HG03457 (cell line): ENCODE data around the gene EXTL2.
A peak's percentile ranks its signal among the peaks of the same experiment; 100 is the strongest.
"Not testable (repeated sequence)": the region's sequence is repeated elsewhere in the genome, so short reads cannot be mapped to it uniquely, and the experiment has no call there.

Source experiments
- ATAC-seq: cut with Tn5 transposase; IDR thresholded peaks from one replicate; pipeline ENCODE4 v1.9.1; 2021; ENCODE audit warnings: moderate number of reproducible peaks; ENCODE audit not compliant: unreplicated experiment

The EXTL2 gene

GRCh38 chr1:100903777-100904176 is 9.1 kb upstream of the EXTL2 start:
- ATAC-seq, result no peak

- no peak for ATAC-seq
Measured at GRCh38 chr1:100902365-100902764, 7.7 kb upstream of the EXTL2 start.

GRCh38 chr1:100896481-100896982 is 1.9 kb upstream of the EXTL2 start:
- peak; percentile 39 for ATAC-seq

DNA sequence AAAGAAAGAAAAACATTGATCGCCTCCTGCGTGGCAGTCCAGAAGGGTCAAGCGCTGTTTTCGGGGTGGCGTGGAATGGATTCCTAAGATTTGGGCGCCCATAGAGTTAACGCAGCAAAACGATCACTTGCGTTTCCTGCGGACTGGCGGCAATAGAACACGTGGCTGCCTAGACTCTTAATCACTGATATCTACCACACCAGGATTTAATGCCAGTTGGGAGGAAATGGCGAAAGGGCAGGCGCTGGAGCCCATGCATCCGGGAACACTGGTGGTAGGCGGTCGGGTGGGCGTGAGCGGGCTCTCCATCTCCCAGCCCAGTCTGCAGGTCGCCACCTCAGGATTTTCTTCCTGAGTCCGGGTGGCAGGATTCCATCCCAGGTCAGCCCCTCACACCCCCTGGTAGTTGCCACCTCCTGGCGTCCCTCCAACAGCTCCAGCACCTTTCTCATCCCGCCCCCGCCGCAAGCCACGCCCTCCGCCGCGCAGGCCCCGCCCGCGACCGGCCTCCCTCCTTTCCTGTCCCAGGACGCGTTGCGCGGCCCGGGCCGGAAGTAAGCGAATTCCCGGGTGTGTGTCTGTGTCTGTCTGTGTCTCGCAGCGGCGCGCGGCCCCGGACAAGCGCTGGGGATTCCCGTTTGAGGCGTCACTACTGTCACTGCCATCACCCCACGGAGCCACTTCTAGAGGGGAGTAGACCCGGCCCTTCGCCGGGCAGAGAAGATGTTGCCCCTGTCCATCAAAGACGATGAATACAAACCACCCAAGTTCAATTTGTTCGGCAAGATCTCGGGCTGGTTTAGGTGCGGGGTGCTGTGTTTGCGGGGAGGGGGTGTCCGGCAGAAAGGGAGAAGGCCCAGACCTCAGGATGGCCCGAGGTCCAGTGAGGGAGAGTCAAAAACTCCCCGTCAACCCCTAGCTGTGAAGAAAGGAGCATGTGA is 1.2 kb upstream of the EXTL2 start, which contains the start of gene SLC30A7:
TSS of gene SLC30A7 (plus strand) at position 551 of the 941 bp plus-strand sequence. CDS start at position 724, 173 bp downstream.
- peak; percentile 65 for ATAC-seq

DNA sequence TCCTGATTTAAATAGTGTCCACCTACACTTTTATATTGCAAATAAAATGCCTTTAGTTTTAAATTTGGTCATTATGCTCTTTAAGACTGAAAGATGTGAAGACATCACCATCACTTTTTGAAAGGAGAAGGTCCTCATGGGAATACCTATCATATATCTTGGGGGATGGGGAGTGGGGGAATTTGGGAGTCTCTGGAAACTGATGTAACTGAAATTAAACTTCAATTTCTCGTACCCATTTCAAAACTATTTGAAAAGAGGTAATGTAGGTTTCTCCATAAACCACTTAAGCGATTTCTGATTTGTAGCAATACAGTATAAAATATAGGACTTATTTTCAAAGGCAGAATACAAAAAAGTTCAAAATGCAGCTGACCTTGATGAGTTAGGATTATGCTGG is 924 bp downstream of the EXTL2 start:
- ATAC-seq, result no peak

DNA sequence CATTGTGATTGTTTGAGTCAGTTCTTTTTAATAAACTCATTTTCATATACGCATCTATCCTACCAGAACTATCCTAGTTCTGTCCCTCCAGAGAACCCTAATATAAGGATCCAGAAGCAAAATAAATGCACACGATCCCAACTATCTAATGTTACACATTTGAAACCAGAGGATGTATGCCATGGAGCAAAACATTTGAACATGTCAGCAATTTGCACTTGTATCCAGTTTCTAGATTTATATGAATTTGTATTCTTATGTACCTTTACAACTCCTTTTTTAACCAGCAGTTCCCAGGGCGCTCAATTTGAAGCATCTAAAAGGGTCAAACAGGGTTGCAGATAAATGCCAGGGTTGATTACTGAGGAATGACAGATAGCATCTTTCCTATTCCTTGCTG is 2.1 kb downstream of the EXTL2 start:
- no peak for ATAC-seq

GRCh38 chr1:100891380-100891779 is 3.3 kb downstream of the EXTL2 start:
- no peak for ATAC-seq

GRCh38 chr1:100889869-100890482 is 4.7 kb downstream of the EXTL2 start:
- ATAC-seq, result not testable (repeated sequence)

DNA sequence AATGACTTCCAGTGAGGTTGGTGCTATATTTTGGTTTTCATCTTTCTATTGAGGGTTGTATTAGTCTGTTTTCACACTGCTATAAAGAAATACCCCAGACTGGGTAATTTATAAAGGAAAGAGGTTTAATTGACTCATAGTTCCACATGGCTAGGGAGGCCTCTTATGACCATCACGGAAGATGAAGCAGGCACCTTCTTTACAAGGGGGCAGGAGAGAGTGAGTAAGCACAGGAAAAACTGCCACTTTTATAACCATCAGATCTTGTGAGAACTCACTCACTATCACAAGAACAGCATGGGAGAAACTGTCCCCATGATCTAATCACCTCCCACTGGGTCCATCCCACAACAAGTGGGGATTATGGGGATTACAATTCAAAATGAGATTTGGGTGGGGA is 5.6 kb downstream of the EXTL2 start:
- ATAC-seq, result not testable (repeated sequence)

DNA sequence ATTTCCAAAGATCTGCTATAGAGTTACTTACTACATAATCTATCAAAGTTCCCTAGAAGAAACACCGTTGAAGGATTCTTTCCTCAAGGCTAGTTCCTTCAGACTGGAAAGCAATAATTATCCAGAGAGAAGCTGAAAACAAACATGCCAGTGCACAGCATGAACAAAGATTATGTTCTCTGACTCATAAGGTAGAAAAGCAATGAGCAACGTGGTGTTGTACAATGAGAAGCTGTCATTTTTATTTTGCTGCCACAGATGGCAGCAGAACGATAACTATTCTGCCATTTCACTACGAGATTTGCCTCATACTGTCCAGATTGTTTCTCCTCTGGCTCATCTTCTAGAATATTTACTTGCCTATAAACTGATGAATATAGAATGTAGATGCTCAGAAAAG is 10.7 kb downstream of the EXTL2 start:
- ATAC-seq, result no peak

GRCh38 chr1:100882698-100883097 is 11.9 kb downstream of the EXTL2 start:
- no peak for ATAC-seq

DNA sequence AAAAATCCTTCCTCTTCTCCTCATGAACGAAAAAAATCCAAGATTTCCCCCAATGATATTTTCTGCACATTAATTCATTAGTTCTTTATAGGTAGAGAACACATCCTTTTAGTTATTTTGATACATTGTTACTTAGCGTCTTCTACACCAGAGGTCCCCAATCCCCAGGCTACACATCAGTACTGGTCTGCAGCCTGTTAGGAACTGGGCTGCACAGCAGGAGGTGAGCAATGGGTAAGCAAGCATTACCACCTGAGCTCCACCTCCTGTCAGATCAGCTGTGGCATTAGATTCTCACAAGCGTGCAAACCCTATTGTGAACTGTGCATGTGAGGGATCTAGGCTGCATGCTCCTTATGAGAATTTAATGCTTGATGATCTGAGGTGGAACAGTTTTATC is 13.0 kb downstream of the EXTL2 start:
- ATAC-seq, result no peak

DNA sequence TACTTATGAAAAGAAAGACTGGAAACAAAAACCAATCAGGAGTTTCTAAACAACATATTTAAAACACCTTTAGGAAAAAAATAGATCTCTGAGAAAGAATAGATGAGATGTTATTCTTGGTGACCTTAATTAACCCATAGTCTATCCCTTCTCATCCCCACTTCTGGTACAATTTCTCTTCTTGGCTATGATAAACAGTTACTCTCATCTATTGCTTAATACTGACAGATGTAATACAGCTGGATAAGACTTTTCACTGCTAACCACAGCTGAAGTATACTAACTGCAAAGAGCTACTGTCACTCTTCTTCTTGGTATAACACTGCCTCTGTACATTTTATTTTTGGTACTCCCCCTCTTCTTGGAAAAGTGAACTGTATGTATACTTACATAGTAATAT is 15.2 kb downstream of the EXTL2 start:
- ATAC-seq, result no peak

DNA sequence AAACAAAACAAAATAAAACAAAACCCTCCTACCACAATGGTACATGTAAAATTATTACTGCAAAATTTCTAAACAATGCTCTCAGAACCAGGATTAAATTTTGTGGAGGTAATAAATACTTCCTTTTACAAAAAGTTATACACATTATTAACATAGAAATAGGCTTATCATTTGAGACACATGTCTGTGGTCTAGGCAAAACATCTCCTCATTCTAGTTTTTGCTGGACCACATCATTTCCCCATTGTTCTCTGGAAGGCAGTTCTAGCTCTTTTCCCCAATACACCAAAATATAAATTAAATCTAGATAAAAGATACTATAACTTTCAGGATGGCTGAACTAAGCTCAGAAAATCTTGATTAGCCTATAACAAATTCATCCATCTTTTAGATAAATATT is 18.4 kb downstream of the EXTL2 start:
- ATAC-seq, result no peak

- ATAC-seq, result no peak
Measured at GRCh38 chr1:100875228-100875627, 19.4 kb downstream of the EXTL2 start.

DNA sequence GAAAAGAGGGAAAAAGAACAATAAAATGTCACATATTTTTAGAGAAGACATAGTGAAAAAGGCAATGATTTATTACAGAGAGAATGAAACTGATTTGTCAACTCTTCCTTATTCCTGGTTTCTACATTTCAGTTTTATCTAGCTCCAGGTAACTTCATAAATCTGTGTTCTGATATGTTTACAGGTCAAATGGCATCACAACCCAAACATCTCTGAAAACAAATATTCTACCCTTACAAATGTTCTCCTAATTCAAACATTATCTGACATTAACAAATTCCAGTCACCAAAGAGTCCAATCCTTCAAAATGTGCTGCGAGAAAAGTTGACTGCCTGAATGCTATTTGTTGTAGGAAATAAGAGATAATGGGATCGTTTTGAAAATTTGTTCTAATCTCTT is 20.2 kb downstream of the EXTL2 start:
- ATAC-seq, result no peak

DNA sequence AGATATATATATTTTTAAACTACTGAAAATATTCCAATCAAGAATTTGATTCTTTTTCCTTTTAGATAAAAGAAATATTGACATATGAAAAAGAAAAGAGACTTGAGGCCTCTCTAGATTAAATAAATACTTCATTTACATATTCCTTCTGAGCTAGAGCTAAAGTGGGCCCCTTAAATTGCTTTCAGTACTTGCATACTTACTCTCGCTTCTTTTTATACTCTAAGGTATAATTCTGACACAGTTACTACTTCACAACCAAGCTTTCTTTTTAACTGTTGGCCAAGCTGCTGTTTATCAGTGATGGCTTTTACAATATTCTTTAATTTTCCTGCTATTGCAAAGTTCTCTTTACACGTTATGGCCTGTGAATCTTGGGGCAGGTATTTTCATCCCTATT is 24.6 kb downstream of the EXTL2 start:
- ATAC-seq, result no peak

- no peak for ATAC-seq
Measured at GRCh38 chr1:100868364-100868995, 26.2 kb downstream of the EXTL2 start.

DNA sequence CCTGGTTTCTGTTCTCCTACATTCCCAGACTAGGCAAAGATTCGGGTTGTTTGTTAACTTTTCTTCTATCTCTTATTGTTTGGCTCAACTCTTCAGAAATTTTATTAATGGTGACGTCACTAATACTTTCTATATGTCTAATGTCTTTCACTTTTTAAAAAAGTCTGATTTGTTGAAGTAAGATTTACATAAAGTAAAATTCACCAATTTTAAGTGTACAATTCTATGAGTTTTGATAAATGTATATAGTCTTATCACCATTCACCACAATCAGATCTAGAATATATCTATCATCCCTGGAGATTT is 27.8 kb downstream of the EXTL2 start:
- no peak for ATAC-seq

DNA sequence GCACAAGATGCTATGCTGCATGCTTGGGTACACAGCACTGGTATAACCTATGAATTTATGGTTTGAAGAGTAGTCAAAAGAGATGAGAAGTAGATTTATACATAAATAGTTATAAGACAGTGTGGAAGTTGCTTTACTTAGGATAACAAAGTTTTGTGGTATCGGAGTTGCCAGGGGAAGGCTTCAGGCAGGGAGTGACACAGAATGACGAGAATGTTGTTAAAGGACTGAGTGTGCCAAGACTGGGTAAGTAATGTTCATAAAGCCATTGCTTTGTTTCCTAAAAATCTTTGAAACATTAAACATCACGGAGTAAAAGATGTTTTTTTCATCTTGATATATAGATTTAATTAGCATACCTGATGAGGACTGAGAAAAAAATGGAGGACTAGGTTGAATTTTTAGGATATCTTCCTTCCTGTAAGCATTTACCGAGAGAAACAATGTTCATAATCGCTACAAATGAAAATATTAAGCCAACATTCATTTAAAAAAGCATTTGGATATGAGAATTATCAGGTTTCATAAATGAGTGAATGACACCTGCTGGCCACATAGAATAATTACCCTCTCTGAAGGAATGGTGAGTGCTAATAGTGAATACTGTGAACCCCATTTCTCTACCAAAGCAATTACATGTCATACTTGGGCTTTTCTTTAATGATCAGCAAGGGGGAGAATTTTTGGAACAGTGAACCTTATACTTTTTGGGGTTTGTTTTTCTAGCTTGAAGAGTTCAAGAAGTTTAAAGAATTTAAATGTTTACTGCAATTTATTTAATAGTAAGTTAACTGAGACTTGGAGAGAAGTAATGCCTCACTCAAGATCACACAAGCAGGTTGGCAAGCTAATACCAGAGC is 28.4 kb downstream of the EXTL2 start:
- ATAC-seq, result peak; percentile 53

- ATAC-seq, result no peak
Measured at GRCh38 chr1:100862591-100862990, 32.1 kb downstream of the EXTL2 start.
